IPS-18c (cell line): Measurements from ENCODE around the gene TEKTIP1.

ENCODE experiments used
- H3K4me3 ChIP-seq: 2 replicates; pipeline ENCODE4 v1.7.0; 2013; ENCODE audit warnings: low read depth, mild to moderate bottlenecking, low read length, moderate library complexity; ENCODE audit not compliant: insufficient read depth
- H3K9me3 ChIP-seq: one replicate; pipeline ENCODE4 v1.6.1; 2013; ENCODE audit warnings: mild to moderate bottlenecking, low read length, moderate library complexity; ENCODE audit not compliant: control insufficient read depth, insufficient read depth

The TEKTIP1 gene

GRCh38 chr19:3531716-3532115 lies 7.3 kb upstream of the TEKTIP1 start:
- no peak overlapping the region for H3K4me3 ChIP-seq
- no peaks in the 10 kb centered on the region for H3K9me3 ChIP-seq

- no peaks in the 10 kb centered on the region for H3K9me3 ChIP-seq
- H3K4me3 ChIP-seq, result no peak overlapping the region
These were observed 6.7 kb upstream of the TEKTIP1 start for GRCh38 chr19:3532154-3532786.

GRCh38 chr19:3533033-3533432 lies 5.9 kb upstream of the TEKTIP1 start:
- H3K4me3 ChIP-seq, result no peak overlapping the region
- H3K9me3 ChIP-seq, result no peaks in the 10 kb centered on the region

GRCh38 chr19:3533563-3534216 lies 5.3 kb upstream of the TEKTIP1 start:
- H3K9me3 ChIP-seq, result no peaks in the 10 kb centered on the region
- H3K4me3 ChIP-seq, result no peak overlapping the region

- Histone ChIP-seq H3K4me3 (no peak overlapping the region), H3K9me3 (no peaks in the 10 kb centered on the region)
These were observed 4.4 kb upstream of the TEKTIP1 start for GRCh38 chr19:3534375-3535234.

GRCh38 chr19:3535235-3535535 lies 3.8 kb upstream of the TEKTIP1 start:
- no peaks in the 10 kb centered on the region for H3K9me3 ChIP-seq
- no peak overlapping the region for H3K4me3 ChIP-seq

DNA sequence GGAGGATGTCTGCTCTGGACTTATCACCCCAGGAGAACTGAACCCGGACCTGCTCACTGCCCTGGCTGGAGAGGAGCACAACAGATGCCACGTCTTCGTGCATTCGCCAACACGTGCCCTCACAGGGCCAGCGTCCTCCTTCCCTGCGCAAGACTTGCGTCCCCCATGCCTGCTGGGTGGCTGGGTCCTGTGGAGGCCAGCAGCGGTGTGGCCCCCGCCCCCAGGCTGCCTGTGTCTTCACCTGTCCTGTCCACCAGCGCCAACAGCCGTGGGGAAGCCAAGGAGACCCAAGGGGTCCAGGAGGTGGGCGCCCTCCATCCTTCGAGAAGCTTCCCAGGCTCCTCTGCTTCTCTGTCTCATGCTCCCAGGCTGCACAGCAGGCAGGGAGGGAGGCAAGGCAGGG lies 3.4 kb upstream of the TEKTIP1 start:
- no peak overlapping the region for H3K4me3 ChIP-seq

GRCh38 chr19:3535981-3536380 lies 3.0 kb upstream of the TEKTIP1 start:
- H3K4me3 ChIP-seq, result no peak overlapping the region
- H3K9me3 ChIP-seq, result no peaks in the 10 kb centered on the region

More for the DNA sequence above, 3.4 kb upstream of the TEKTIP1 start:
- no peaks in the 10 kb centered on the region for H3K9me3 ChIP-seq

GRCh38 chr19:3536429-3537100 lies 2.4 kb upstream of the TEKTIP1 start:
- no peak overlapping the region for H3K4me3 ChIP-seq
- H3K9me3 ChIP-seq, result no peaks in the 10 kb centered on the region

GRCh38 chr19:3537101-3537437 lies 1.9 kb upstream of the TEKTIP1 start:
- H3K4me3 ChIP-seq, result no peak overlapping the region

DNA sequence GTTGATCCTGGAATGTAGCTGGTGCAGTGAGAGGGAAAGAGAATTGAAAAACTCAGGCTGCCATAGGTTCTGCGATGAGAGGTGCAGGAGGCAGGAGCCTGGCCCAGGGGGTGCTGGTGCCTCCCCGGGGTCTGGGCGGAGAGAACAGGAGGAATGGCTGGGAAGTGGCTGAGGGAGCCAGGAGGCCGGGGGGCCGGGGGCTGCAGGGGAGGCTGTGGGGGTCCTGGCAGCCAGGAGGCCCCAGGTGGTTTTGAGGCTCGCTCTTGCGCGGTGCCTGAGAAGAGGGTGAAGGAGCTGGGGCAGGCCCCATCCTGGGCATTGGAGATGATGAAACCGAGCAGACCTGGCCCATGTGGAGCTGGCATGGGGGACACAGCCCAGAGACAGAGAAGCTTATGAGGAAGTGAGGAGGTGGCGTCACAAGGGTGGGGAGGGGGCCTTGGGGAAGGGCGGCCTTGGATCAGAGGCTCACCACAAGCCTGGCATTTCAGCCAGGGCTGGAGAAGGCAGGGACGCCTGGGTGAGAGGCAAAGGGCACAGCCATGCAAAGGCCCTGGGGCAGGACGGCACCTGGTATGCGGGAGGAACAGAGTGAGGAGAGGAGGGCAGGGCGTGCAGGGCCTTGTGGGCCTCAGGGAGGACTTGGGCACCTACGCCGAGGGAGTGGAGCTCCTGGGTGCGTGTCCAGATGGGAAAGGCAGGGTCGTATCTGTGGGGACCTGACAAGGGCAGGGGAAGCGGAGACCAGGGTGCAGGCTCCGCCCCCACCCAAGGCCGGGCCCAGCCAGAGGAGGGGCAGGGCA lies 1.3 kb upstream of the TEKTIP1 start:
- no peaks in the 10 kb centered on the region for H3K9me3 ChIP-seq
- H3K4me3 ChIP-seq, result no peak overlapping the region

More at GRCh38 chr19:3537101-3537437, 1.9 kb upstream of the TEKTIP1 start:
- H3K9me3 ChIP-seq, result no peaks in the 10 kb centered on the region

- no peak overlapping the region; the same call in 1 of the 2 replicates for H3K4me3 ChIP-seq
- no peaks in the 10 kb centered on the region for H3K9me3 ChIP-seq
These were observed 580 bp upstream of the TEKTIP1 start for GRCh38 chr19:3538258-3538929.

DNA sequence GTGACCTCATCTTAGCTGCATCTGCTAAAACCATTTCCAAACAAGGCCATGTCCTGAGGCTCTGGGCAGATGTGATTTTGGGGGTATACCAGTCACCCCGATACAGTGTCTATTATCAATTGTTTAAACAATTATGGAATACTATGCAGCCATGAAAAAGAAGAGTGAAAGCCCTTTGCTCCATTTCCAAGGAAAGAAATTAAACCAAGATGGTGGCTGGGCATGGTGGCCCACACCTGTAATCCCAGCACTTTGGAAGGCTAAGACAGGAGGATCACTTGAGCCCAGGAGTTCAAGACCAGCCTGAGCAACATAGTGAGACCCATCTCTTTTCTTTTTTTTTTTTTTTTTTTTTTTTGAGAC lies 763 bp downstream of the TEKTIP1 start:
- H3K9me3 ChIP-seq, result no peaks in the 10 kb centered on the region
- no peak overlapping the region for H3K4me3 ChIP-seq

DNA sequence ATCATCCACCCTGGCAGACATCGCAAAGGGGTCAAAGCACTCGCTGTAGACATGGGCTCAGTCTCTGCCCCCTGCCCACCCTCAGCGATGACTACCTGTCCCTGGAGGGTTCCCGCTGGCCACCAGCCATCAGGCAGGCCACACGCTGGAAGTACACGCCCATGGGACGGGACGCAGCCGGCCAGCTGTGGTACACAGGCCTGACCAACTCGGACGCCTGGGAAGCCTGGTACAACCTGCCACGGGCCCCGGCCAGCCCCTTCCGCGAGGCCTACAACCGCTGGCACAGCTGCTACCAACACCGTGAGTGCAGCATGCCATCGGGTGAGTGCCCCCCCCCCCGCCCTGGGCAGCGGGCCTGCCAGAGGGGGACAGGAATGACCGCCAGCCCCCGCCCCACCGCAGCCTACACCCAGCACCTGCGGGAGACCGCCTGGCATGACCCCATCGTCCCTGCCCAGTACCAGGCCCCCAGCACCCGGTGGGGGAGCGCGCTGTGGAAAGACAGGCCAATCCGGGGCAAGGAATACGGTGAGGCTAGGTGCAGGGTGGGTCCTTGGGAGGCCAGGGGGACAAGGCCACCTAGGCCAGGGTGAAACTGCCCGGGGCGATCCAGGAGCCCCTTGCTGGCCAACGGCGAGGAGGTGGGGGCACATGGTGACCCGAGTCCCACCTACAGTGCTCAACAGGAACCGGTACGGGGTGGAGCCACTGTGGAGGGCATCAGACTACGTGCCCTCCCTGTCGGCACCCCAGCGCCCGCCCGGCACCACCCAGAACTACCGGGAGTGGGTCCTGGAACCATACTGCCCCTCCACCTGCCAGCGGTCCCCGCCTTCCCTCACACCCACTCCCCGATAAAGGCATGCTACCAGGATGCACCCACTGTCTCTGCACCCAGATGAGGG lies 4.4 kb downstream of the TEKTIP1 start:
- H3K9me3 ChIP-seq, result no peaks in the 10 kb centered on the region
- no peak overlapping the region for H3K4me3 ChIP-seq

GRCh38 chr19:3544058-3544376 lies 5.0 kb downstream of the TEKTIP1 start:
- Histone ChIP-seq H3K4me3 (no peak overlapping the region), H3K9me3 (no peaks in the 10 kb centered on the region)
